ENCODE data around the gene SLC2A14. TPM values are rescaled to one million over a fixed set of nuclear protein-coding genes. Genes with fewer than 3 reads are reported as not detected.
"Not testable (repeated sequence)": the region's sequence is repeated elsewhere in the genome, so short reads cannot be mapped to it uniquely, and the experiment has no call there.

Gene SLC2A14
- total RNA-seq, 4 donors from 2014 or later: 0.29 to 3.1 (median 0.39) TPM; not detected in 1

- TF ChIP-seq POLR2AphosphoS5 (IDR thresholded peaks at IDR 0.05) (no peak), EP300 (IDR thresholded peaks at IDR 0.05) (no peak), CTCF (IDR thresholded peaks at IDR 0.05) (no peak), POLR2A (IDR thresholded peaks at IDR 0.05; ENCODE audit: low read depth) (no peak)
- intact Hi-C loops (cut with DNase I): no loop called here
- no peak for DNase-seq (ENCODE audit: extremely low spot score)
- WGBS: 79% methylated on average over 6 of the region's 6 CpGs
- Histone ChIP-seq H3K36me3 (no peaks in the 10 kb centered on the region), H3K9me3 (no peaks in the 10 kb centered on the region), H3K27me3 (no peaks in the 10 kb centered on the region), H3K4me1 (peaks cover 0 to 15% (median 11%) of the 10 kb centered on the region in 4 donors), H3K27ac (replicated peaks in 1 of 4) (no peak overlapping the region), H3K4me3 (no peak overlapping the region)
Measured at GRCh38 chr12:7856516-7856915, 16.2 kb downstream of the SLC2A14 start.

GRCh38 chr12:7853557-7853956, 19.2 kb downstream of the SLC2A14 start:
- 64% methylated on average over 2 of the region's 2 CpGs for WGBS
- no peaks in the 10 kb centered on the region for H3K27me3 ChIP-seq
- H3K9me3 ChIP-seq: no peaks in the 10 kb centered on the region
- DNase-seq (ENCODE audit: extremely low spot score): no peak
- intact Hi-C loops (cut with DNase I): no loop called here
- no peaks in the 10 kb centered on the region for H3K4me1 ChIP-seq
- no peaks in the 10 kb centered on the region for H3K36me3 ChIP-seq
- TF ChIP-seq POLR2AphosphoS5 (IDR thresholded peaks at IDR 0.05) (no peak), POLR2A (IDR thresholded peaks at IDR 0.05; ENCODE audit: low read depth) (no peak), CTCF (IDR thresholded peaks at IDR 0.05) (no peak), EP300 (IDR thresholded peaks at IDR 0.05) (no peak)
- H3K4me3 ChIP-seq: no peak overlapping the region
- no peak overlapping the region for H3K27ac ChIP-seq (replicated peaks in 1 of 4)

GRCh38 chr12:7851622-7852081, 21.1 kb downstream of the SLC2A14 start:
- H3K4me3 ChIP-seq; intact Hi-C loops (cut with DNase I); H3K27me3 ChIP-seq; H3K9me3 ChIP-seq; DNase-seq (ENCODE audit: extremely low spot score); H3K36me3 ChIP-seq; H3K4me1 ChIP-seq; H3K27ac ChIP-seq (replicated peaks in 1 of 4): not testable (repeated sequence)
- 66% methylated on average over 3 of the region's 3 CpGs for WGBS

- H3K27me3 ChIP-seq; DNase-seq (ENCODE audit: extremely low spot score); H3K4me1 ChIP-seq; H3K36me3 ChIP-seq; intact Hi-C loops (cut with DNase I); H3K27ac ChIP-seq (replicated peaks in 1 of 4); H3K4me3 ChIP-seq; H3K9me3 ChIP-seq: not testable (repeated sequence)
- 94% methylated on average over 5 of the region's 5 CpGs for WGBS
Measured at GRCh38 chr12:7850099-7850498, 22.6 kb downstream of the SLC2A14 start.

- H3K27ac ChIP-seq (replicated peaks in 1 of 4); H3K4me3 ChIP-seq; H3K36me3 ChIP-seq; H3K27me3 ChIP-seq; H3K9me3 ChIP-seq; H3K4me1 ChIP-seq; DNase-seq (ENCODE audit: extremely low spot score); intact Hi-C loops (cut with DNase I): not testable (repeated sequence)
- WGBS: 7% methylated on average over 1 of the region's 2 CpGs
Measured at GRCh38 chr12:7848098-7848422, 24.7 kb downstream of the SLC2A14 start.

GRCh38 chr12:7847226-7848097, 25.3 kb downstream of the SLC2A14 start:
- H3K4me3 ChIP-seq; H3K36me3 ChIP-seq; H3K4me1 ChIP-seq; intact Hi-C loops (cut with DNase I); H3K9me3 ChIP-seq; H3K27me3 ChIP-seq; DNase-seq (ENCODE audit: extremely low spot score): not testable (repeated sequence)
- WGBS: 14% methylated on average over 4 of the region's 4 CpGs
- H3K27ac ChIP-seq (replicated peaks in 1 of 4): peak overlapping the region in 1 of 4 donors; percentile 22

GRCh38 chr12:7844116-7844515, 28.6 kb downstream of the SLC2A14 start:
- Histone ChIP-seq H3K9me3 (no peaks in the 10 kb centered on the region), H3K4me1 (peaks cover 0 to 9% (median 4%) of the 10 kb centered on the region in 4 donors), H3K27me3 (no peaks in the 10 kb centered on the region), H3K27ac (replicated peaks in 1 of 4) (no peak overlapping the region), H3K36me3 (no peaks in the 10 kb centered on the region), H3K4me3 (no peak overlapping the region)
- WGBS: 75% methylated on average over 5 of the region's 5 CpGs
- TF ChIP-seq POLR2A (IDR thresholded peaks at IDR 0.05; ENCODE audit: low read depth) (no peak), EP300 (IDR thresholded peaks at IDR 0.05) (no peak), CTCF (IDR thresholded peaks at IDR 0.05) (no peak), POLR2AphosphoS5 (IDR thresholded peaks at IDR 0.05) (no peak)
- intact Hi-C loops (cut with DNase I): no loop called here
- no peak for DNase-seq (ENCODE audit: extremely low spot score)

- intact Hi-C loops (cut with DNase I); DNase-seq (ENCODE audit: extremely low spot score); H3K27ac ChIP-seq (replicated peaks in 1 of 4); H3K4me3 ChIP-seq; H3K4me1 ChIP-seq; H3K9me3 ChIP-seq; H3K27me3 ChIP-seq; H3K36me3 ChIP-seq: not testable (repeated sequence)
- whole genome bisulfite sequencing: 40% methylated on average over 3 of the region's 9 CpGs
Measured at GRCh38 chr12:7843583-7843982, 29.1 kb downstream of the SLC2A14 start.

- DNase-seq (ENCODE audit: extremely low spot score); H3K36me3 ChIP-seq; H3K4me3 ChIP-seq; H3K27ac ChIP-seq (replicated peaks in 1 of 4); H3K27me3 ChIP-seq; H3K9me3 ChIP-seq; H3K4me1 ChIP-seq; intact Hi-C loops (cut with DNase I): not testable (repeated sequence)
- 63% methylated on average over 3 of the region's 8 CpGs for whole genome bisulfite sequencing
Measured at GRCh38 chr12:7843149-7843548, 29.6 kb downstream of the SLC2A14 start.
